Loucy (cell line): ENCODE measurements around the gene DCXR.

Source experiments
- EZH2phosphoT487 ChIP-seq: fragments of 200-600 bp; IDR thresholded peaks from 2 replicates; pipeline ENCODE4 v1.6.1; 2018; ENCODE audit warnings: antibody characterized with exemption, mild to moderate bottlenecking, moderate library complexity, borderline replicate concordance
- TF ChIP-seq, protein P1 (sequence below): fragments of 200-600 bp; sonication (generic); conservative IDR thresholded peaks from 2 replicates; pipeline ENCODE4 v1.5.1; 2014; ENCODE audit warnings: mild to moderate bottlenecking, antibody characterized with exemption, low read length

DNA sequence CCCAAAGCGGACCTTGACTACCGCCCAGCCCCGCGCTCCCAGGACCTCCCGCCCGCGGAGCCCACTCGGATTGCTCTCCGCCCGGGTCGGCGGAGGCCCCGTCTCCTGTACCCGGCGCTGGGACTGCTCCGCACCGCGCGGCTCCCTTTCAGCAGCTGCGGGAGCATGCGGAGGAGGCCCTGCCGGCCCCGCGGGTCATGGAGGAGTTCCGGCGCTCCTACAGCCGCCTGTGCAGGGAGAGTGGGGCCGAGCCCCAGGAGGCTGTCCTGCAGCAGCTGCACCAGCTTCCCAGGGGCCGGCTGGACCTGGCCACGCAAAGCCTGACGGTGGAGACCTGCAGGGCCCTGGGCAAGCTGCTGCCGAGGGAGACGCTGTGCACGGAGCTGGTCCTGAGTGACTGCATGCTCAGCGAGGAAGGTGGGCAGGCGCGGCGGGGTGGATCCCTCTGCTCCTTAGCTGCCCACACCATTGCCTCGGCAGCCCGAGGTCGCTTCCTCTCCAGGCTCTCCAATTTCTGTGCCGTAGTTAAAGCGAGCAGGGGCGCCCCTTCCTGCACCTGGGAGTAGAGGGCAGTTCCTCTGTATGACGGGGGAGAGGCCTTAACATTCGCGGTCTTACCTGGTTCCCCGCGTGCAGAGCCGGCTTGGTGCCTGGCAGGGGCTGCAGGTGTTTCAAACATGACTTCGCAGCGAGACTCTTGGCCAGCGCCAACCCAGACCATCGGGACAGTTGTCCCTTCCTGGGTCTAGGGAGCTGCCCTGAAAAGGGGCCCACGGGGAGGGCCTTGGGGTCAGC, 13.9 kb downstream of the DCXR start:
- no peak for TF ChIP-seq EZH2phosphoT487
- TF ChIP-seq, protein P1, sequence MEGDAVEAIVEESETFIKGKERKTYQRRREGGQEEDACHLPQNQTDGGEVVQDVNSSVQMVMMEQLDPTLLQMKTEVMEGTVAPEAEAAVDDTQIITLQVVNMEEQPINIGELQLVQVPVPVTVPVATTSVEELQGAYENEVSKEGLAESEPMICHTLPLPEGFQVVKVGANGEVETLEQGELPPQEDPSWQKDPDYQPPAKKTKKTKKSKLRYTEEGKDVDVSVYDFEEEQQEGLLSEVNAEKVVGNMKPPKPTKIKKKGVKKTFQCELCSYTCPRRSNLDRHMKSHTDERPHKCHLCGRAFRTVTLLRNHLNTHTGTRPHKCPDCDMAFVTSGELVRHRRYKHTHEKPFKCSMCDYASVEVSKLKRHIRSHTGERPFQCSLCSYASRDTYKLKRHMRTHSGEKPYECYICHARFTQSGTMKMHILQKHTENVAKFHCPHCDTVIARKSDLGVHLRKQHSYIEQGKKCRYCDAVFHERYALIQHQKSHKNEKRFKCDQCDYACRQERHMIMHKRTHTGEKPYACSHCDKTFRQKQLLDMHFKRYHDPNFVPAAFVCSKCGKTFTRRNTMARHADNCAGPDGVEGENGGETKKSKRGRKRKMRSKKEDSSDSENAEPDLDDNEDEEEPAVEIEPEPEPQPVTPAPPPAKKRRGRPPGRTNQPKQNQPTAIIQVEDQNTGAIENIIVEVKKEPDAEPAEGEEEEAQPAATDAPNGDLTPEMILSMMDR: no peak
